HepG2 (cell line): ENCODE measurements around the gene HYAL2. TPM values are rescaled to one million over a fixed set of nuclear protein-coding genes. Genes with fewer than 3 reads are reported as not detected.

Experiments
- ATAC-seq: fragments of 200-7000 bp; cut with Tn5 transposase; 3 replicates; pipeline ENCODE4 v1.9.1; 2020; ENCODE audit warnings: mild to moderate bottlenecking, moderate library complexity
- BruUV-seq: library from RNA; stranded (reverse); fragments of 400-500 nt; replicated peaks from 2 replicates; lab custom pipeline; 2021; lab: Mats Ljungman, UMichigan
- CTCF ChIA-PET: fragments of 300-600 bp; formaldehyde crosslinking; extraction: SDS; loops from one replicate; lab custom pipeline; 2021; ENCODE audit warnings: low total read pairs, inconsistent platforms, low intra/inter-chr PET ratio; lab: Yijun Ruan, JAX
- POLR2A ChIA-PET: fragments of 350-600 bp; sonication (Branson Sonifier 250); formaldehyde crosslinking; loops from one replicate; lab custom pipeline; 2020; ENCODE audit warnings: antibody characterized with exemption, inconsistent platforms; lab: Yijun Ruan, JAX
- DNase-seq: peaks from one replicate; pipeline ENCODE4 v3.0.0-alpha.2; 2015; ENCODE audit warnings: low spot score
- FAIRE-seq: peaks from 3 replicates; lab custom pipeline; 2011; peaks lifted over from hg19 to GRCh38; lab: Jason Lieb, UNC
- H2AFZ ChIP-seq: one replicate; pipeline ENCODE4 v1.6.1; 2011; ENCODE audit warnings: low read length, inconsistent platforms
- H3K27ac ChIP-seq: fragments of 300-600 bp; 3 replicates; pipeline ENCODE4 v1.8.0; 2011; ENCODE audit warnings: mixed run types, mild to moderate bottlenecking, mixed read lengths, low read length, inconsistent platforms; ENCODE audit not compliant: insufficient read depth; ENCODE audit errors: extremely low read length
- H3K27me3 ChIP-seq, 2 experiments: fragments of 200-600 bp in 1 of 2; 2 replicates in 1 of 2; 3 replicates in 1 of 2; pipeline versions ENCODE4 v1.6.0 to v1.8.0; 2011; ENCODE audit warnings: low read length in 2 of 2, mild to moderate bottlenecking in 2 of 2, moderate library complexity in 2 of 2, inconsistent platforms in 1 of 2; ENCODE audit not compliant: insufficient read depth in 2 of 2, control insufficient read depth in 1 of 2
- H3K36me3 ChIP-seq, 2 experiments: fragments of 200-600 bp in 1 of 2; replicated peaks in 1 of 2; 2 replicates in 1 of 2; 3 replicates in 1 of 2; pipeline versions ENCODE4 v1.5.1 to v1.8.0; 2011; ENCODE audit warnings: low read length in 2 of 2, inconsistent platforms in 1 of 2; ENCODE audit not compliant: insufficient read depth in 2 of 2, control insufficient read depth in 1 of 2
- H3K4me1 ChIP-seq: 2 replicates; pipeline ENCODE4 v1.5.1; 2012; ENCODE audit warnings: low read length, inconsistent platforms; ENCODE audit not compliant: insufficient read depth
- H3K4me2 ChIP-seq: 2 replicates; pipeline ENCODE4 v1.6.0; 2011; ENCODE audit warnings: low read depth, low read length, inconsistent platforms
- H3K4me3 ChIP-seq, 3 experiments: fragments of 200-600 bp in 1 of 3; sonication (generic), shearing (Covaris generic) in 1 of 3; replicated peaks in 1 of 3; 2 replicates each; pipeline ENCODE4 v1.5.1; 2011 to 2016; ENCODE audit warnings: low read length in 3 of 3, inconsistent platforms in 2 of 3, low read depth in 2 of 3, mild to moderate bottlenecking in 2 of 3, control low read depth in 1 of 3, mixed read lengths in 1 of 3; ENCODE audit not compliant: insufficient read depth in 1 of 3
- H3K79me2 ChIP-seq: one replicate; pipeline ENCODE4 v1.6.1; 2011; ENCODE audit warnings: low read length, inconsistent platforms; ENCODE audit not compliant: insufficient read depth
- H3K9ac ChIP-seq: 2 replicates; pipeline ENCODE4 v1.6.0; 2011; ENCODE audit warnings: mild to moderate bottlenecking, low read depth, low read length, inconsistent platforms; ENCODE audit not compliant: insufficient read depth
- H3K9me3 ChIP-seq: 2 replicates; pipeline ENCODE4 v1.5.1; 2012; ENCODE audit warnings: mild to moderate bottlenecking, low read length
- H4K20me1 ChIP-seq: 2 replicates; pipeline ENCODE4 v1.6.0; 2011; ENCODE audit warnings: inconsistent platforms, mild to moderate bottlenecking, low read length, moderate library complexity; ENCODE audit not compliant: insufficient read depth
- AGO1 ChIP-seq: fragments of 200-400 bp; formaldehyde crosslinking; IDR thresholded peaks from 2 replicates; pipeline ENCODE4 v1.6.1; 2017; ENCODE audit warnings: mild to moderate bottlenecking, low read depth, low read length, moderate library complexity; ENCODE audit not compliant: poor library complexity, severe bottlenecking
- NCOR1 ChIP-seq: fragments of 200-600 bp; sonication (generic); IDR thresholded peaks from 2 replicates; pipeline ENCODE4 v1.7.0; 2017; ENCODE audit warnings: antibody characterized with exemption, low read length, borderline replicate concordance
- PHF21A ChIP-seq: sonication (generic); formaldehyde crosslinking; IDR thresholded peaks from 2 replicates; pipeline ENCODE4 v1.5.0; 2020; ENCODE audit warnings: mild to moderate bottlenecking, missing genetic modification reagents
- RFXANK ChIP-seq: IDR thresholded peaks from 2 replicates; pipeline ENCODE4 v1.6.1; 2016
- ZBTB8A ChIP-seq: sonication (generic); formaldehyde crosslinking; IDR thresholded peaks from 2 replicates; pipeline ENCODE4 v1.4.0; 2020; ENCODE audit warnings: mild to moderate bottlenecking, low read depth, missing genetic modification reagents, borderline replicate concordance
- WGBS: methylation state at CpG from one replicate; pipeline ENCODE4 v1.1.6; 2017; ENCODE audit warnings: low lambda C conversion rate; 5-methylcytosine and 5-hydroxymethylcytosine counted together
- in situ Hi-C: cut with HindIII; loops from 2 replicates; pipeline ENCODE4 v1.10.0; 2017; ENCODE audit warnings: low pct_unique_long_range_greater_than_20kb; ENCODE audit not compliant: extremely low pct_ligation_motif_present
- intact Hi-C: fragments of 100-400 bp; cut with micrococcal nuclease; formaldehyde crosslinking; loops from one replicate; pipeline ENCODE4 v1.10.0; 2022; ENCODE audit not compliant: unreplicated experiment
- polyA plus RNA-seq, 8 experiments: library from polyadenylated mRNA; depleted of rRNA in 3 of 8; stranded (reverse) in 7 of 8; unstranded in 1 of 8; fragments of >200 nt; fragmentation: Illumina TruSeq in 4 of 8; extraction: Trizol in 4 of 8; gene quantifications; 2 replicates each; pipeline versions ENCODE4 v1.2.1 to v1.2.3, GENCODE V29; 2011 to 2016; ENCODE audit warnings: low read depth in 4 of 8, missing spikeins in 1 of 8, mixed read lengths in 1 of 8; ENCODE audit not compliant: insufficient read depth in 1 of 8
- total RNA-seq, 5 experiments: library from RNA; depleted of rRNA; stranded (reverse); fragments of >200 nt; fragmentation: Illumina TruSeq; extraction: Trizol; gene quantifications; 2 replicates each; pipeline ENCODE4 v1.2.3, GENCODE V29; 2016; ENCODE audit warnings: low read depth in 1 of 5
- TF ChIP-seq, protein P1 (sequence below): sonication (generic); formaldehyde crosslinking; IDR thresholded peaks from 2 replicates; pipeline ENCODE4 v1.5.0; 2020; ENCODE audit warnings: missing genetic modification reagents
- TF ChIP-seq, protein P2 (sequence below): IDR thresholded peaks from 2 replicates; pipeline ENCODE4 v1.6.1; 2012; ENCODE audit warnings: low read length, improper control_type of control experiment
- TF ChIP-seq, protein P3 (sequence below): sonication (generic); formaldehyde crosslinking; IDR thresholded peaks from 2 replicates; pipeline ENCODE4 v1.4.0; 2020; ENCODE audit warnings: missing genetic modification reagents, borderline replicate concordance
- TF ChIP-seq, protein P4 (sequence below): sonication (generic); formaldehyde crosslinking; IDR thresholded peaks from 2 replicates; pipeline ENCODE4 v1.4.0; 2020; ENCODE audit warnings: missing genetic modification reagents; ENCODE audit errors: not compliant biosample characterization
- TF ChIP-seq, protein P5 (sequence below): sonication (generic); formaldehyde crosslinking; IDR thresholded peaks from 2 replicates; pipeline ENCODE4 v1.5.1; 2020; ENCODE audit warnings: missing genetic modification reagents, mild to moderate bottlenecking, borderline replicate concordance

The HYAL2 gene
- total and polyA plus RNA-seq, 2 of the 13 experiments (the other 11 are each of a cell fraction or from before 2014, with no cell fraction given), result 76.2 to 102 TPM

DNA sequence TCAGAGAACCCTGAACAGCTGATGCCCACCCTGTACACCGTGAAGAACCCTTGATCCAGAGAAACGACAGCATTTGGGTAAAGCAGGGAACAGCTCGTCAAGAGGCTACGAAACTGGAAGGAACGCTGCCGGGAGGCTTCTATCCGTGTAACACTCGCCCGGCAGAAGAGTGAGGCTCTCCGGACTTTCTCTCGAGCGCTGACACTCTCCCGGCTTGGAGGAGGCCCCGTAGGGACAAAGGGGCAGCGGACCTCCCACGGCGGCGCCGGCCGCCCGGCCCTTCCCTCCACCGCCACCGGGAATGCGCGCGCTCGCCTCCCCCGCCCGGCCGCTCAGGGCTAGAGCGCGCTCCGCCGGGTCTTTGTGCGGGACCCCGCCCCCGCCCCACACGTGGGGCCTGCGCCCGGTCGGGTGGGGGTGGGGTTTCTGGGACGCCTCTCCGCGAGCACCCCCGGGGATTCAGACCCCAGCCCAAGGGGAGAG, 1.7 kb downstream of the HYAL2 start:
- intact Hi-C loops, result loop anchor here (1.0 kb wide), 1 partner anchor 22 kb away; the partner anchor contains the start of genes HYAL3 and NAA80
- H3K79me2 ChIP-seq, result peaks cover 25% of the 10 kb centered on the region
- POLR2A ChIA-PET, result interaction anchor here (0.6 to 13.0 kb wide), 14 partner anchors 12 to 118 kb away, joined by 3 to 222 read pairs (median 8); partner anchors contain the start of genes GNAI2, HYAL1, HYAL3 and IFRD2
- TF ChIP-seq PHF21A (CRISPR knock-in tag) (no peak), RFXANK (CRISPR knock-in tag) (no peak), NCOR1 (no peak), AGO1 (no peak), ZBTB8A (CRISPR knock-in tag) (no peak)
- TF ChIP-seq, protein P1, sequence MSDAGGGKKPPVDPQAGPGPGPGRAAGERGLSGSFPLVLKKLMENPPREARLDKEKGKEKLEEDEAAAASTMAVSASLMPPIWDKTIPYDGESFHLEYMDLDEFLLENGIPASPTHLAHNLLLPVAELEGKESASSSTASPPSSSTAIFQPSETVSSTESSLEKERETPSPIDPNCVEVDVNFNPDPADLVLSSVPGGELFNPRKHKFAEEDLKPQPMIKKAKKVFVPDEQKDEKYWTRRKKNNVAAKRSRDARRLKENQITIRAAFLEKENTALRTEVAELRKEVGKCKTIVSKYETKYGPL, result no peak
- TF ChIP-seq, protein P2, sequence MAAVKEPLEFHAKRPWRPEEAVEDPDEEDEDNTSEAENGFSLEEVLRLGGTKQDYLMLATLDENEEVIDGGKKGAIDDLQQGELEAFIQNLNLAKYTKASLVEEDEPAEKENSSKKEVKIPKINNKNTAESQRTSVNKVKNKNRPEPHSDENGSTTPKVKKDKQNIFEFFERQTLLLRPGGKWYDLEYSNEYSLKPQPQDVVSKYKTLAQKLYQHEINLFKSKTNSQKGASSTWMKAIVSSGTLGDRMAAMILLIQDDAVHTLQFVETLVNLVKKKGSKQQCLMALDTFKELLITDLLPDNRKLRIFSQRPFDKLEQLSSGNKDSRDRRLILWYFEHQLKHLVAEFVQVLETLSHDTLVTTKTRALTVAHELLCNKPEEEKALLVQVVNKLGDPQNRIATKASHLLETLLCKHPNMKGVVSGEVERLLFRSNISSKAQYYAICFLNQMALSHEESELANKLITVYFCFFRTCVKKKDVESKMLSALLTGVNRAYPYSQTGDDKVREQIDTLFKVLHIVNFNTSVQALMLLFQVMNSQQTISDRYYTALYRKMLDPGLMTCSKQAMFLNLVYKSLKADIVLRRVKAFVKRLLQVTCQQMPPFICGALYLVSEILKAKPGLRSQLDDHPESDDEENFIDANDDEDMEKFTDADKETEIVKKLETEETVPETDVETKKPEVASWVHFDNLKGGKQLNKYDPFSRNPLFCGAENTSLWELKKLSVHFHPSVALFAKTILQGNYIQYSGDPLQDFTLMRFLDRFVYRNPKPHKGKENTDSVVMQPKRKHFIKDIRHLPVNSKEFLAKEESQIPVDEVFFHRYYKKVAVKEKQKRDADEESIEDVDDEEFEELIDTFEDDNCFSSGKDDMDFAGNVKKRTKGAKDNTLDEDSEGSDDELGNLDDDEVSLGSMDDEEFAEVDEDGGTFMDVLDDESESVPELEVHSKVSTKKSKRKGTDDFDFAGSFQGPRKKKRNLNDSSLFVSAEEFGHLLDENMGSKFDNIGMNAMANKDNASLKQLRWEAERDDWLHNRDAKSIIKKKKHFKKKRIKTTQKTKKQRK, result no peak
- TF ChIP-seq, protein P3, sequence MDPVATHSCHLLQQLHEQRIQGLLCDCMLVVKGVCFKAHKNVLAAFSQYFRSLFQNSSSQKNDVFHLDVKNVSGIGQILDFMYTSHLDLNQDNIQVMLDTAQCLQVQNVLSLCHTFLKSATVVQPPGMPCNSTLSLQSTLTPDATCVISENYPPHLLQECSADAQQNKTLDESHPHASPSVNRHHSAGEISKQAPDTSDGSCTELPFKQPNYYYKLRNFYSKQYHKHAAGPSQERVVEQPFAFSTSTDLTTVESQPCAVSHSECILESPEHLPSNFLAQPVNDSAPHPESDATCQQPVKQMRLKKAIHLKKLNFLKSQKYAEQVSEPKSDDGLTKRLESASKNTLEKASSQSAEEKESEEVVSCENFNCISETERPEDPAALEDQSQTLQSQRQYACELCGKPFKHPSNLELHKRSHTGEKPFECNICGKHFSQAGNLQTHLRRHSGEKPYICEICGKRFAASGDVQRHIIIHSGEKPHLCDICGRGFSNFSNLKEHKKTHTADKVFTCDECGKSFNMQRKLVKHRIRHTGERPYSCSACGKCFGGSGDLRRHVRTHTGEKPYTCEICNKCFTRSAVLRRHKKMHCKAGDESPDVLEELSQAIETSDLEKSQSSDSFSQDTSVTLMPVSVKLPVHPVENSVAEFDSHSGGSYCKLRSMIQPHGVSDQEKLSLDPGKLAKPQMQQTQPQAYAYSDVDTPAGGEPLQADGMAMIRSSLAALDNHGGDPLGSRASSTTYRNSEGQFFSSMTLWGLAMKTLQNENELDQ (CRISPR knock-in tag), result no peak
- TF ChIP-seq, protein P4, sequence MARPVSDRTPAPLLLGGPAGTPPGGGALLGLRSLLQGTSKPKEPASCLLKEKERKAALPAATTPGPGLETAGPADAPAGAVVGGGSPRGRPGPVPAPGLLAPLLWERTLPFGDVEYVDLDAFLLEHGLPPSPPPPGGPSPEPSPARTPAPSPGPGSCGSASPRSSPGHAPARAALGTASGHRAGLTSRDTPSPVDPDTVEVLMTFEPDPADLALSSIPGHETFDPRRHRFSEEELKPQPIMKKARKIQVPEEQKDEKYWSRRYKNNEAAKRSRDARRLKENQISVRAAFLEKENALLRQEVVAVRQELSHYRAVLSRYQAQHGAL, result no peak
- TF ChIP-seq, protein P5, sequence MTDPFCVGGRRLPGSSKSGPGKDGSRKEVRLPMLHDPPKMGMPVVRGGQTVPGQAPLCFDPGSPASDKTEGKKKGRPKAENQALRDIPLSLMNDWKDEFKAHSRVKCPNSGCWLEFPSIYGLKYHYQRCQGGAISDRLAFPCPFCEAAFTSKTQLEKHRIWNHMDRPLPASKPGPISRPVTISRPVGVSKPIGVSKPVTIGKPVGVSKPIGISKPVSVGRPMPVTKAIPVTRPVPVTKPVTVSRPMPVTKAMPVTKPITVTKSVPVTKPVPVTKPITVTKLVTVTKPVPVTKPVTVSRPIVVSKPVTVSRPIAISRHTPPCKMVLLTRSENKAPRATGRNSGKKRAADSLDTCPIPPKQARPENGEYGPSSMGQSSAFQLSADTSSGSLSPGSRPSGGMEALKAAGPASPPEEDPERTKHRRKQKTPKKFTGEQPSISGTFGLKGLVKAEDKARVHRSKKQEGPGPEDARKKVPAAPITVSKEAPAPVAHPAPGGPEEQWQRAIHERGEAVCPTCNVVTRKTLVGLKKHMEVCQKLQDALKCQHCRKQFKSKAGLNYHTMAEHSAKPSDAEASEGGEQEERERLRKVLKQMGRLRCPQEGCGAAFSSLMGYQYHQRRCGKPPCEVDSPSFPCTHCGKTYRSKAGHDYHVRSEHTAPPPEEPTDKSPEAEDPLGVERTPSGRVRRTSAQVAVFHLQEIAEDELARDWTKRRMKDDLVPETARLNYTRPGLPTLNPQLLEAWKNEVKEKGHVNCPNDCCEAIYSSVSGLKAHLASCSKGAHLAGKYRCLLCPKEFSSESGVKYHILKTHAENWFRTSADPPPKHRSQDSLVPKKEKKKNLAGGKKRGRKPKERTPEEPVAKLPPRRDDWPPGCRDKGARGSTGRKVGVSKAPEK (CRISPR knock-in tag), result no peak

More for the DNA sequence above, 1.7 kb downstream of the HYAL2 start:
- FAIRE-seq (no peak), DNase-seq (peak; percentile 58), ATAC-seq (peak; percentile 42)
- CTCF ChIA-PET, result interaction anchor here (0.9 to 2.3 kb wide), 3 partner anchors 18 to 94 kb away, joined by 3 to 15 read pairs (median 3); partner anchors contain the start of genes HYAL1, HYAL3 and NAA80
- Histone ChIP-seq H3K4me1 (peaks cover 78% of the 10 kb centered on the region), H3K9me3 (no peaks in the 10 kb centered on the region), H3K4me3 (peak overlapping the region; percentile 81 to 91 (median 85)), H3K27me3 (no peaks in the 10 kb centered on the region; a peak in 1 of 5 replicates), H3K27ac (peak overlapping the region; percentile 100), H3K9ac (peak overlapping the region; percentile 99), H4K20me1 (no peaks in the 10 kb centered on the region), H3K4me2 (peak overlapping the region; percentile 94), H2AFZ (no peak overlapping the region), H3K36me3 (peaks cover 15 to 40% of the 10 kb centered on the region in 2 experiments)
- in situ Hi-C loops, result loop anchor here (5.0 kb wide), 1 partner anchor 59 kb away; no protein-coding TSS in a partner anchor
- BruUV-seq, result no TSS peak
- WGBS, result 0% methylated on average over 6 of the region's 45 CpGs
